ENCODE results near the gene UBA52. TPM values are rescaled to one million over a fixed set of nuclear protein-coding genes. Genes with fewer than 3 reads are reported as not detected.

Gene UBA52
- total and polyA plus RNA-seq, 2 experiments from 2014 or later, result 627 to 1,301 TPM

DNA sequence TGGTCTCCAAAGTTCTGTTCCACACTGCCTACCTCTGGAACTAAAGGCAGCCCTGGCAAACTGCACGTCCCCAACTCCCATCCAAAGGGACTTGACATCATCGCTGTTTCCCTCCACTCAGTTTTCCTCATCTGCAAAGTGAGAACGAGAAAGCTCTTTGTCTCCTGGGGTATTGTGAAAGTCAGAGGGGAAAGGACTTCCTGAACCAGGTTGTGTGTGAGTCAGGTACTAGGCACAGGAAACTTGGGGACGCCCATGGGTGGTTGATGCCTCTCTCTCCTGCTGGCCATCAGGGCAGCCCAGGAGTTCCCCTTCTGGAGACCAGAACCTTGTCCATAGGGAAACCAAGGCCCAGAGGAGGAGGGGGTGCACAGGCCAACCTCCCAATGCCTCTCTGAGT, 30.2 kb downstream of the UBA52 start:
- Histone ChIP-seq H3K79me2 (replicated peaks; ENCODE audit: insufficient read depth) (no peaks in the 10 kb centered on the region), H4K20me1 (replicated peaks; ENCODE audit: insufficient read depth) (0 out of 2 replicates have a peak, but pooled peaks cover 7% of the 10 kb centered on the region), H3K27me3 (ENCODE audit: insufficient read depth) (peaks cover 64% of the 10 kb centered on the region), H3K27ac (ENCODE audit: low read depth) (no peak overlapping the region), H3K9me2 (ENCODE audit: insufficient read depth) (no peaks in the 10 kb centered on the region), H3K4me3 (no peak overlapping the region), H2AFZ (no peak overlapping the region), H3K36me3 (ENCODE audit: insufficient read depth) (no peaks in the 10 kb centered on the region), H3K4me1 (ENCODE audit: insufficient read depth) (peaks cover 31% of the 10 kb centered on the region), H3K4me2 (no peak overlapping the region), H3F3A (replicated peaks; ENCODE audit: low read depth) (peaks cover 15% of the 10 kb centered on the region)
- ATAC-seq (no peak), DNase-seq (ENCODE audit: low spot score) (no peak)
- Mint-ChIP-seq H3K27ac (no peak overlapping the region), H3K27me3 (ENCODE audit: insufficient read depth, low read depth, poor library complexity) (peaks cover 66% of the 10 kb centered on the region), H3K4me3 (no peak overlapping the region), H3K4me1 (peaks cover 30% of the 10 kb centered on the region), H3K36me3 (ENCODE audit: low read depth) (peaks cover 2% of the 10 kb centered on the region; the same call in 1 of the 3 replicates), H3K9me3 (no peaks in the 10 kb centered on the region; the same call in 2 of the 3 replicates)
- TF ChIP-seq ZNF114 (CRISPR knock-in tag; IDR thresholded peaks at IDR 0.05), result no peak
- no peak for TF ChIP-seq EZH2phosphoT487 (IDR thresholded peaks at IDR 0.05; ENCODE audit: unreplicated experiment)
- TF ChIP-seq ZNF462 (CRISPR knock-in tag; IDR thresholded peaks at IDR 0.05), result no peak
- no peak for TF ChIP-seq CREB1 (CRISPR knock-in tag; IDR thresholded peaks at IDR 0.05; ENCODE audit: low read depth)
- no peak for TF ChIP-seq EZH2 (IDR thresholded peaks at IDR 0.05; ENCODE audit: low read depth, unreplicated experiment)
- no peak for TF ChIP-seq JUNB (IDR thresholded peaks at IDR 0.05; ENCODE audit: unreplicated experiment)
